GM12801 (cell line): ENCODE measurements around the gene RNF220.

Experiments
- TF ChIP-seq, protein P1 (sequence below): IDR thresholded peaks from one replicate; pipeline ENCODE4 v1.5.1; 2011; ENCODE audit warnings: control low read depth; ENCODE audit not compliant: insufficient read length; ENCODE audit errors: extremely low read depth

RNF220 gene

DNA sequence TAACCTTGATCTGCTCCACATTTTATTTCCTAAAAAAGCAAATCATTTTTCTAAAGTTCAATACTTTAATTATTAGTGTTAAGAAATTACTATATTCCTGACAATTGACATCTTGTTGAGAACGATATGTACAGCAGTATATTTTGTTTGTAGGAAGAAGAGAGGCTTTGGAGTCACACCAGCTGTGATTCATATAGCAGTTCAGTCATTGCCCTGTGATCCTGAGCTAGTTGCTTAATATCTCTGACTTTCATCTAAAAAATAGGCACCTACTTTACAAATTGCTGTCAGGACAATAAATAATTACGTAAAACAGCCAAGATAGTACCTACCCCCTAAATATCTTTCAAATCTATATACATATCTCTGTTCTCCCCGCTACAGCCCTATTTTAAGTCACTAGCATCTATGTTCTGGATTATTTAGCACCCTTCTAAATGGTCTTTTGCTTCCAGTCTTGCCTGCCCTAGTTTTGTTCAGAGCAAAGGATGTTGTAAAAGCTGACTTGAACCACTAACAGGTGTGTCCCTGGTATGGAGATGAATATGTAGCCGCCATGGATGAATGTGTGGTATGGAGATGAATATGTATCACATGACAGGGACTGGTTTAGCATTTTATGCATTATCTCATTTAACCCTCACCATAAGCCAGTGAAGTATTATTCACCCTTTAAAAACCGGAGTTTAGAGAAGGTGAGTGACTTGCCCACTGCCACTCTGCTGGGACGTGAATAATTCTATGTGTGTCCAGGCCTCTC is 42.2 kb downstream of the RNF220 start:
- TF ChIP-seq, protein P1, sequence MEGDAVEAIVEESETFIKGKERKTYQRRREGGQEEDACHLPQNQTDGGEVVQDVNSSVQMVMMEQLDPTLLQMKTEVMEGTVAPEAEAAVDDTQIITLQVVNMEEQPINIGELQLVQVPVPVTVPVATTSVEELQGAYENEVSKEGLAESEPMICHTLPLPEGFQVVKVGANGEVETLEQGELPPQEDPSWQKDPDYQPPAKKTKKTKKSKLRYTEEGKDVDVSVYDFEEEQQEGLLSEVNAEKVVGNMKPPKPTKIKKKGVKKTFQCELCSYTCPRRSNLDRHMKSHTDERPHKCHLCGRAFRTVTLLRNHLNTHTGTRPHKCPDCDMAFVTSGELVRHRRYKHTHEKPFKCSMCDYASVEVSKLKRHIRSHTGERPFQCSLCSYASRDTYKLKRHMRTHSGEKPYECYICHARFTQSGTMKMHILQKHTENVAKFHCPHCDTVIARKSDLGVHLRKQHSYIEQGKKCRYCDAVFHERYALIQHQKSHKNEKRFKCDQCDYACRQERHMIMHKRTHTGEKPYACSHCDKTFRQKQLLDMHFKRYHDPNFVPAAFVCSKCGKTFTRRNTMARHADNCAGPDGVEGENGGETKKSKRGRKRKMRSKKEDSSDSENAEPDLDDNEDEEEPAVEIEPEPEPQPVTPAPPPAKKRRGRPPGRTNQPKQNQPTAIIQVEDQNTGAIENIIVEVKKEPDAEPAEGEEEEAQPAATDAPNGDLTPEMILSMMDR = no peak

- TF ChIP-seq, protein P1 = no peak
Measured at GRCh38 chr1:44453798-44454349, 48.8 kb downstream of the RNF220 start.

- TF ChIP-seq, protein P1 = no peak
Measured at GRCh38 chr1:44454704-44455103, 49.6 kb downstream of the RNF220 start.

- TF ChIP-seq, protein P1 = no peak
Measured at GRCh38 chr1:44460107-44460882, 55.2 kb downstream of the RNF220 start.

DNA sequence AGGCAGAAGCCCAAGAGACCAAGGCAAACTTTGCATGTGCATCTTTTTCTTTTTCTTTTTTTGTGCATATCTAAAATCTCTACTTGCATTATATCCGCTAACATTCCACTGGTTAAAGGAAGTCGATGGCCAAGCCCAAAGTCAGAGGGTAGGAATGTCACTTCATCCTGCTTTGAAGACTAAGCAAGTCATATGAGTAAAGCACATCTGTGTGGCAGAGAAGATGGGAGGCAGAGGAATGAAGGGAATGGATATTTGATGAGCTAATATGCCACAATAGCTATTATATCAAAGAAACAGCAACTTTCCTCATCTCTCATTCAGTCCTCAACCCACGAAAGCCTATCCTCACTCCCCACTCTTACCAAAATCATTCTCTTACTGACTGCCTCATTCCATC is 59.3 kb downstream of the RNF220 start:
- TF ChIP-seq, protein P1 = no peak

GRCh38 chr1:44467566-44467965 is 62.5 kb downstream of the RNF220 start:
- TF ChIP-seq, protein P1 = no peak

- TF ChIP-seq, protein P1 = no peak
Measured at GRCh38 chr1:44471911-44472453, 66.9 kb downstream of the RNF220 start.
